Skeletal muscle satellite cell (primary cell): ENCODE data around the gene FGD6.

Experiments
- H3K27me3 ChIP-seq: 2 replicates; pipeline ENCODE4 v1.7.0; 2013; ENCODE audit warnings: low read length; ENCODE audit not compliant: control insufficient read depth, insufficient read depth
- H3K36me3 ChIP-seq: 2 replicates; pipeline ENCODE4 v1.7.0; 2013; ENCODE audit warnings: mild to moderate bottlenecking, control low read depth, low read length; ENCODE audit not compliant: insufficient read depth
- H3K4me1 ChIP-seq: 2 replicates; pipeline ENCODE4 v1.7.0; 2013; ENCODE audit warnings: low read length; ENCODE audit not compliant: control insufficient read depth, insufficient read depth
- H3K4me2 ChIP-seq: 2 replicates; pipeline ENCODE4 v1.7.0; 2013; ENCODE audit warnings: mild to moderate bottlenecking, low read length
- H3K4me3 ChIP-seq: 2 replicates; pipeline ENCODE4 v1.7.0; 2013; ENCODE audit warnings: low read length
- H3K9ac ChIP-seq: 2 replicates; pipeline ENCODE4 v1.7.0; 2013; ENCODE audit warnings: mild to moderate bottlenecking, low read depth, low read length, moderate library complexity
- H3K9me3 ChIP-seq: replicated peaks from 2 replicates; pipeline ENCODE4 v1.7.0; 2013; ENCODE audit warnings: mild to moderate bottlenecking, control low read depth, low read length

Gene FGD6

DNA sequence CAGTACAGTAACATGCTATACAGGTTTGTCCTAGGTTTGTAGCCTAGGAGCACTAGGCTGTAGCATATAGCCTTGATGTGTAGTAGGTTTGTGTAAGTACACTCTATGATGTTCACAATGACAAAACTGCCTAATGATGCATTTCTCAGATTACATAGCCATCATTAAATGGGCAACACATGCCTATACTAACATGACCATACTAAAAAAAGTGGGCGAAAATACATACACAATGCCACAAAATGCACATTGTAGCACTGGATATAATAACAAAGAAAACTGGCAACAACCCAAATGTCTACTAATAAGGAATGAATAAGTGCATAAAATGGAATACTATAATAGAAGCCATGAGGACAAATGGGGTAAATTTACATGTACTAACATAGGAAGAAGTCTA, 182.5 kb downstream of the FGD6 start:
- no peaks in the 10 kb centered on the region for H3K4me1 ChIP-seq
- H3K9ac ChIP-seq, result no peak overlapping the region
- H3K27me3 ChIP-seq, result no peaks in the 10 kb centered on the region
- peaks cover 19% of the 10 kb centered on the region for H3K36me3 ChIP-seq
- no peak overlapping the region for H3K4me3 ChIP-seq
- no peak overlapping the region for H3K4me2 ChIP-seq
- H3K9me3 ChIP-seq, result no peaks in the 10 kb centered on the region
